DOHH2 (cell line): Measurements from ENCODE around the gene EPHA5.

Experiments
- H3F3A ChIP-seq: fragments of 200-600 bp; sonication (generic), shearing (Covaris generic); 2 replicates; pipeline ENCODE4 v1.6.0; 2016; ENCODE audit warnings: antibody characterized with exemption, mild to moderate bottlenecking; ENCODE audit not compliant: control insufficient read depth, insufficient read depth
- H3K27ac ChIP-seq: fragments of 200-600 bp; sonication (generic); 2 replicates; pipeline ENCODE4 v1.5.1; 2014; ENCODE audit warnings: low read depth, mild to moderate bottlenecking, low read length, moderate library complexity
- H3K27me3 ChIP-seq: fragments of 200-600 bp; sonication (generic); 2 replicates; pipeline ENCODE4 v1.6.1; 2014; ENCODE audit warnings: mild to moderate bottlenecking, low read length, mixed read lengths; ENCODE audit not compliant: control insufficient read depth
- H3K36me3 ChIP-seq: fragments of 200-600 bp; sonication (generic); 2 replicates; pipeline ENCODE4 v1.6.1; 2014; ENCODE audit warnings: mild to moderate bottlenecking, low read length, moderate library complexity, mixed read lengths; ENCODE audit not compliant: control insufficient read depth
- H3K4me1 ChIP-seq: fragments of 200-600 bp; sonication (generic); 2 replicates; pipeline ENCODE4 v1.6.1; 2014; ENCODE audit warnings: mild to moderate bottlenecking, low read length, mixed read lengths; ENCODE audit not compliant: control insufficient read depth
- H3K4me2 ChIP-seq: fragments of 200-600 bp; sonication (generic); 2 replicates; pipeline ENCODE4 v1.6.0; 2014; ENCODE audit warnings: mild to moderate bottlenecking, low read length, moderate library complexity
- H3K4me3 ChIP-seq: fragments of 200-600 bp; sonication (generic); 2 replicates; pipeline ENCODE4 v1.5.1; 2014; ENCODE audit warnings: mild to moderate bottlenecking, low read length, mixed read lengths
- H3K79me2 ChIP-seq: fragments of 200-600 bp; sonication (generic); 2 replicates; pipeline ENCODE4 v1.6.1; 2014; ENCODE audit warnings: mild to moderate bottlenecking, low read length, mixed read lengths; ENCODE audit not compliant: control insufficient read depth
- H3K9me2 ChIP-seq: fragments of 200-600 bp; sonication (generic); replicated peaks from 2 replicates; pipeline ENCODE4 v1.6.1; 2014; ENCODE audit warnings: mild to moderate bottlenecking, low read length, mixed read lengths; ENCODE audit not compliant: control insufficient read depth
- H3K9me3 ChIP-seq: fragments of 200-600 bp; sonication (generic); 2 replicates; pipeline ENCODE4 v1.6.1; 2014; ENCODE audit warnings: antibody characterized with exemption, low read length, mixed read lengths; ENCODE audit not compliant: control insufficient read depth, insufficient read depth
- H4K20me1 ChIP-seq: fragments of 200-600 bp; sonication (generic); 2 replicates; pipeline ENCODE4 v1.6.0; 2014; ENCODE audit warnings: low read depth, mild to moderate bottlenecking, antibody characterized with exemption, low read length, moderate library complexity; ENCODE audit not compliant: control insufficient read depth, insufficient read depth
- CTCF ChIP-seq: fragments of 200-600 bp; sonication (generic); IDR thresholded peaks from one replicate; pipeline ENCODE4 v1.5.1; 2014; ENCODE audit warnings: antibody characterized with exemption, mild to moderate bottlenecking, low read depth, low read length; ENCODE audit not compliant: poor library complexity, severe bottlenecking
- EZH2phosphoT487 ChIP-seq: fragments of 200-600 bp; sonication (generic); IDR thresholded peaks from 2 replicates; pipeline ENCODE4 v1.6.1; 2017; ENCODE audit warnings: borderline replicate concordance, mild to moderate bottlenecking, antibody characterized with exemption, low read length, moderate library complexity, mixed read lengths

EPHA5 gene

GRCh38 chr4:65344278-65344825 lies 325.9 kb downstream of the EPHA5 start:
- Histone ChIP-seq H3K79me2 (no peaks in the 10 kb centered on the region), H3K4me2 (no peak overlapping the region), H3K9me2 (no peaks in the 10 kb centered on the region), H3K4me3 (no peak overlapping the region), H3K9me3 (no peaks in the 10 kb centered on the region), H3K4me1 (no peaks in the 10 kb centered on the region), H3K27ac (no peak overlapping the region), H3F3A (no peaks in the 10 kb centered on the region), H3K27me3 (no peaks in the 10 kb centered on the region), H3K36me3 (no peaks in the 10 kb centered on the region), H4K20me1 (no peaks in the 10 kb centered on the region)
- TF ChIP-seq CTCF (no peak), EZH2phosphoT487 (no peak)

- Histone ChIP-seq H4K20me1 (no peaks in the 10 kb centered on the region), H3K27ac (no peak overlapping the region)
- no peak for TF ChIP-seq EZH2phosphoT487
- no peak for TF ChIP-seq CTCF
Measured at GRCh38 chr4:65343342-65343741, 326.9 kb downstream of the EPHA5 start.

GRCh38 chr4:65341557-65341956 lies 328.7 kb downstream of the EPHA5 start:
- no peak overlapping the region for H3K4me2 ChIP-seq
- H3K27me3 ChIP-seq = no peaks in the 10 kb centered on the region
- no peaks in the 10 kb centered on the region for H3K9me3 ChIP-seq
- no peak overlapping the region for H3K27ac ChIP-seq
- no peaks in the 10 kb centered on the region for H3K36me3 ChIP-seq
- no peaks in the 10 kb centered on the region for H3K79me2 ChIP-seq
- H4K20me1 ChIP-seq = no peaks in the 10 kb centered on the region
- no peaks in the 10 kb centered on the region for H3F3A ChIP-seq
- H3K4me1 ChIP-seq = no peaks in the 10 kb centered on the region
- no peaks in the 10 kb centered on the region for H3K9me2 ChIP-seq
- H3K4me3 ChIP-seq = no peak overlapping the region
- TF ChIP-seq EZH2phosphoT487 (no peak), CTCF (no peak)

More at GRCh38 chr4:65343342-65343741, 326.9 kb downstream of the EPHA5 start:
- Histone ChIP-seq H3K79me2 (no peaks in the 10 kb centered on the region), H3K4me2 (no peak overlapping the region), H3K9me2 (no peaks in the 10 kb centered on the region), H3K9me3 (no peaks in the 10 kb centered on the region), H3K27me3 (no peaks in the 10 kb centered on the region), H3K36me3 (no peaks in the 10 kb centered on the region), H3F3A (no peaks in the 10 kb centered on the region), H3K4me3 (no peak overlapping the region), H3K4me1 (no peaks in the 10 kb centered on the region)
